B cell (primary cell): Measurements from ENCODE around the gene CERS6.

ENCODE experiments used
- EZH2 ChIP-seq: IDR thresholded peaks from 2 replicates; pipeline ENCODE4 v1.6.1; 2012; ENCODE audit warnings: borderline replicate concordance, low read depth, mild to moderate bottlenecking, moderate library complexity, low read length; ENCODE audit not compliant: insufficient read depth, poor library complexity, severe bottlenecking
- TF ChIP-seq, protein P1 (sequence below): fragments of 200-600 bp; IDR thresholded peaks from one replicate; pipeline ENCODE4 v1.8.0; 2022; ENCODE audit warnings: antibody characterized with exemption, mild to moderate bottlenecking

- TF ChIP-seq, protein P1, sequence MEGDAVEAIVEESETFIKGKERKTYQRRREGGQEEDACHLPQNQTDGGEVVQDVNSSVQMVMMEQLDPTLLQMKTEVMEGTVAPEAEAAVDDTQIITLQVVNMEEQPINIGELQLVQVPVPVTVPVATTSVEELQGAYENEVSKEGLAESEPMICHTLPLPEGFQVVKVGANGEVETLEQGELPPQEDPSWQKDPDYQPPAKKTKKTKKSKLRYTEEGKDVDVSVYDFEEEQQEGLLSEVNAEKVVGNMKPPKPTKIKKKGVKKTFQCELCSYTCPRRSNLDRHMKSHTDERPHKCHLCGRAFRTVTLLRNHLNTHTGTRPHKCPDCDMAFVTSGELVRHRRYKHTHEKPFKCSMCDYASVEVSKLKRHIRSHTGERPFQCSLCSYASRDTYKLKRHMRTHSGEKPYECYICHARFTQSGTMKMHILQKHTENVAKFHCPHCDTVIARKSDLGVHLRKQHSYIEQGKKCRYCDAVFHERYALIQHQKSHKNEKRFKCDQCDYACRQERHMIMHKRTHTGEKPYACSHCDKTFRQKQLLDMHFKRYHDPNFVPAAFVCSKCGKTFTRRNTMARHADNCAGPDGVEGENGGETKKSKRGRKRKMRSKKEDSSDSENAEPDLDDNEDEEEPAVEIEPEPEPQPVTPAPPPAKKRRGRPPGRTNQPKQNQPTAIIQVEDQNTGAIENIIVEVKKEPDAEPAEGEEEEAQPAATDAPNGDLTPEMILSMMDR = no peak
- no peak for TF ChIP-seq EZH2
Observed at GRCh38 chr2:168432565-168433186, 23.4 kb upstream of the CERS6 start.
